RCC 7860 (cell line): ENCODE measurements around the gene CSAG1.
"Not testable (repeated sequence)": the region's sequence is repeated elsewhere in the genome, so short reads cannot be mapped to it uniquely, and the experiment has no call there.

Source experiments
- DNase-seq: peaks from one replicate; pipeline ENCODE4 v3.0.0-alpha.2; 2015; ENCODE audit warnings: low spot score
- FAIRE-seq: peaks from 2 replicates; lab custom pipeline; 2012; peaks lifted over from hg19 to GRCh38; lab: Jason Lieb, UNC

CSAG1 gene

DNA sequence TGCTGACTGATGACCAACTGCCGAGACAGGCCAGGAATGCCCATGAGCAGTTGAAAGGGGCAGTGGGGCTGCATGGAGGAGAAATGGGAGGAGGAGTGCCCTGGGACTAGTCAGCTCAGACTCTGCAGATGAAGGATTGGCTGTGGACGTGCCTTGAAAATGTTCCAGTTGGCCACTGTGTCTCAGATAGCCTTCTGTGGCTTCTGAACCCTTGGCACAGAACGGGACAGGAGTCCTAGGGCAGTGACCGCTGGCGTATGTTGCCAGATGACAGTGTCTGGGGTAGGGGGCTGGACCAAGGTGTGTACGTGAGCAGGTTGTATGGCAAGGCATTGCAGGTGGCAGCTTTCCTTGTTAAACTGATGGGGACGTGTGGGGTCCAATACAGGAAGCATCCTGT lies 27.0 kb downstream of the CSAG1 start:
- not testable (repeated sequence) for DNase-seq, FAIRE-seq

DNA sequence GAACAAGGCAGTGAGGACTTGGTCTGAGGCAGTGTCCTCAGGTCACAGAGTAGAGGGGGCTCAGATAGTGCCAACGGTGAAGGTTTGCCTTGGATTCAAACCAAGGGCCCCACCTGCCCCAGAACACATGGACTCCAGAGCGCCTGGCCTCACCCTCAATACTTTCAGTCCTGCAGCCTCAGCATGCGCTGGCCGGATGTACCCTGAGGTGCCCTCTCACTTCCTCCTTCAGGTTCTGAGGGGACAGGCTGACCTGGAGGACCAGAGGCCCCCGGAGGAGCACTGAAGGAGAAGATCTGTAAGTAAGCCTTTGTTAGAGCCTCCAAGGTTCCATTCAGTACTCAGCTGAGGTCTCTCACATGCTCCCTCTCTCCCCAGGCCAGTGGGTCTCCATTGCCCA lies 33.1 kb downstream of the CSAG1 start:
- not testable (repeated sequence) for FAIRE-seq, DNase-seq

DNA sequence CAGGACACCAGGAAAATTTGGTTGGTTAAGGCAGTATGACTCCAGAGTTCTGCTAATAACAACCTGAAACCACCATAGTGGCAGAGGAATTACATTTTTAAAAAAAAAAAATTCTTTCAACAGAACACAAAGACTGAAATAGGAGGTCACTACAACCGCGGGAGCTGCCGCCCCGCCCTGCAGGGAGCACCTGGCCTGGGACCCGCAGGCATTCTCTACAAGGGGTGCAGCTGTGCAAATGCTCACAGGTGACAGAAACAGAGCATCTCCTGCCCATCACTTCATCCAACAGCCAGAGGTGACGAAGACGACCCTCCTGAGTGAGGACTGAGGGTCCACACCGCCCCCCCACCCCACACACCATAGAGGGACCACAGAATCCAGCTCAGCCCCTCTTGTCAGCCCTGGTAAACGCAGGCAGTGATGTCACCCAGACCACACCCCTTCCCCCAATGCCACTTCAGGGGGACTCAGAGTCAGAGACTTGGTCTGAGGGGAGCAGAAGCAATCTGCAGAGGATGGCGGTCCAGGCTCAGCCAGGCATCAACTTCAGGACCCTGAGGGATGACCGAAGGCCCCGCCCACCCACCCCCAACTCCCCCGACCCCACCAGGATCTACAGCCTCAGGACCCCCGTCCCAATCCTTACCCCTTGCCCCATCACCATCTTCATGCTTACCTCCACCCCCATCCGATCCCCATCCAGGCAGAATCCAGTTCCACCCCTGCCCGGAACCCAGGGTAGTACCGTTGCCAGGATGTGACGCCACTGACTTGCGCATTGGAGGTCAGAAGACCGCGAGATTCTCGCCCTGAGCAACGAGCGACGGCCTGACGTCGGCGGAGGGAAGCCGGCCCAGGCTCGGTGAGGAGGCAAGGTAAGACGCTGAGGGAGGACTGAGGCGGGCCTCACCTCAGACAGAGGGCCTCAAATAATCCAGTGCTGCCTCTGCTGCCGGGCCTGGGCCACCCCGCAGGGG lies 35.3 kb downstream of the CSAG1 start, which contains the start of gene MAGEA3:
Gene MAGEA3, plus strand, starts transcription at position 843 of the 980 bp plus-strand sequence. CDS start 2,039 bp downstream, outside the sequence.
- DNase-seq, FAIRE-seq: not testable (repeated sequence)

GRCh38 chrX:152681012-152681411 lies 52.5 kb downstream of the CSAG1 start:
- DNase-seq, FAIRE-seq: not testable (repeated sequence)
